Fibroblast of pulmonary artery (primary cell): ENCODE measurements around the gene EMP1.

Source experiments
- DNase-seq: peaks from one replicate; pipeline ENCODE4 v3.0.0-alpha.2; 2010; ENCODE audit warnings: low read depth
- H3K4me3 ChIP-seq: replicated peaks from 2 replicates; pipeline ENCODE4 v1.5.1; 2011; ENCODE audit warnings: low read depth, mild to moderate bottlenecking, control low read depth, low read length, moderate library complexity
- TF ChIP-seq, protein P1 (sequence below): IDR thresholded peaks from 2 replicates; pipeline ENCODE4 v1.5.1; 2011; ENCODE audit warnings: mild to moderate bottlenecking, control low read depth, low read length, inconsistent platforms; ENCODE audit errors: missing control alignments

The EMP1 gene

GRCh38 chr12:13200841-13201240 is 4.3 kb downstream of the EMP1 start:
- TF ChIP-seq, protein P1, sequence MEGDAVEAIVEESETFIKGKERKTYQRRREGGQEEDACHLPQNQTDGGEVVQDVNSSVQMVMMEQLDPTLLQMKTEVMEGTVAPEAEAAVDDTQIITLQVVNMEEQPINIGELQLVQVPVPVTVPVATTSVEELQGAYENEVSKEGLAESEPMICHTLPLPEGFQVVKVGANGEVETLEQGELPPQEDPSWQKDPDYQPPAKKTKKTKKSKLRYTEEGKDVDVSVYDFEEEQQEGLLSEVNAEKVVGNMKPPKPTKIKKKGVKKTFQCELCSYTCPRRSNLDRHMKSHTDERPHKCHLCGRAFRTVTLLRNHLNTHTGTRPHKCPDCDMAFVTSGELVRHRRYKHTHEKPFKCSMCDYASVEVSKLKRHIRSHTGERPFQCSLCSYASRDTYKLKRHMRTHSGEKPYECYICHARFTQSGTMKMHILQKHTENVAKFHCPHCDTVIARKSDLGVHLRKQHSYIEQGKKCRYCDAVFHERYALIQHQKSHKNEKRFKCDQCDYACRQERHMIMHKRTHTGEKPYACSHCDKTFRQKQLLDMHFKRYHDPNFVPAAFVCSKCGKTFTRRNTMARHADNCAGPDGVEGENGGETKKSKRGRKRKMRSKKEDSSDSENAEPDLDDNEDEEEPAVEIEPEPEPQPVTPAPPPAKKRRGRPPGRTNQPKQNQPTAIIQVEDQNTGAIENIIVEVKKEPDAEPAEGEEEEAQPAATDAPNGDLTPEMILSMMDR: no peak
- H3K4me3 ChIP-seq: no peak overlapping the region
- no peak for DNase-seq

GRCh38 chr12:13203034-13203922 is 6.8 kb downstream of the EMP1 start:
- no peak overlapping the region for H3K4me3 ChIP-seq
- DNase-seq: peak; percentile 64
- TF ChIP-seq, protein P1: peak; percentile 27

GRCh38 chr12:13204428-13204827 is 7.9 kb downstream of the EMP1 start:
- no peak for DNase-seq
- no peak overlapping the region for H3K4me3 ChIP-seq

DNA sequence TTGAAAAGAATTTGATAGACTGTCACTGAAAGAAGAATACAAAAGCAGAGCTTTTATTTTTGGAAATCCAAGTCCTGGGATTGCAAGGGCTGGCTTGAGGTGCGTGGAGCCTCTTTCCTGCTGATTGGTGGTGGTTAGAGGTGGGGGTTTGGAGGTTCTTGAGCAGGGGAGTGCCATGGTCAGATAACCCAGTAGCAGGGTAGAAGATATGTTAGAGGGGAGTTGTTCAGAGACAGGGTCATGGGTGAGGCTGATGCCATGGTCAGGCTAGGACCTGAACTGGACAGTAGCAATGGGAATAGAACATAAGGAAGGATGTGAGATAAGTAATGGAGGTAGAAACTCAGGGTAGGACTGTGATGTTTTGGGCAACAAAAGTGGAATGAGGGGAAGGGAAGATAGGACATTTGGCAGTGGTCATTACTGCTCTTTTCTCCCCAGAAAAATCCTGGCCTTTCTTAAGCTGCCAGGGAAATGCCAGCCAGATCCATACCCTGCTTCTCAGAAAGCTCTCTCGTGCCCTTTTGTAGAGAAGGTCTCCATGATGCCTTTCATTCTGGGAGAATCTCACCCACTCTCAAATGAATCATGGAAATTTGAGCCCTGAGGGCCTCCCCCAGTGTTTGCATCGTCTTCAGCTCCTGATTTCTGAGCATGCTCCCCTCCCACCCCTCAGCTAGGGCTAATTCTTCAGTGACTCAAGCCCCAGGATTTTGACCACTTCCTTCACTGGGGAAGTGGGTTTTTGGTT is 9.5 kb downstream of the EMP1 start:
- no peak overlapping the region for H3K4me3 ChIP-seq
- TF ChIP-seq, protein P1: no peak
- peak; percentile 98 for DNase-seq

More at GRCh38 chr12:13204428-13204827, 7.9 kb downstream of the EMP1 start:
- TF ChIP-seq, protein P1: no peak

- TF ChIP-seq, protein P1: no peak
- DNase-seq: no peak
- peak overlapping the region; percentile 19 for H3K4me3 ChIP-seq
Measured at GRCh38 chr12:13206560-13206897, 10.0 kb downstream of the EMP1 start.

DNA sequence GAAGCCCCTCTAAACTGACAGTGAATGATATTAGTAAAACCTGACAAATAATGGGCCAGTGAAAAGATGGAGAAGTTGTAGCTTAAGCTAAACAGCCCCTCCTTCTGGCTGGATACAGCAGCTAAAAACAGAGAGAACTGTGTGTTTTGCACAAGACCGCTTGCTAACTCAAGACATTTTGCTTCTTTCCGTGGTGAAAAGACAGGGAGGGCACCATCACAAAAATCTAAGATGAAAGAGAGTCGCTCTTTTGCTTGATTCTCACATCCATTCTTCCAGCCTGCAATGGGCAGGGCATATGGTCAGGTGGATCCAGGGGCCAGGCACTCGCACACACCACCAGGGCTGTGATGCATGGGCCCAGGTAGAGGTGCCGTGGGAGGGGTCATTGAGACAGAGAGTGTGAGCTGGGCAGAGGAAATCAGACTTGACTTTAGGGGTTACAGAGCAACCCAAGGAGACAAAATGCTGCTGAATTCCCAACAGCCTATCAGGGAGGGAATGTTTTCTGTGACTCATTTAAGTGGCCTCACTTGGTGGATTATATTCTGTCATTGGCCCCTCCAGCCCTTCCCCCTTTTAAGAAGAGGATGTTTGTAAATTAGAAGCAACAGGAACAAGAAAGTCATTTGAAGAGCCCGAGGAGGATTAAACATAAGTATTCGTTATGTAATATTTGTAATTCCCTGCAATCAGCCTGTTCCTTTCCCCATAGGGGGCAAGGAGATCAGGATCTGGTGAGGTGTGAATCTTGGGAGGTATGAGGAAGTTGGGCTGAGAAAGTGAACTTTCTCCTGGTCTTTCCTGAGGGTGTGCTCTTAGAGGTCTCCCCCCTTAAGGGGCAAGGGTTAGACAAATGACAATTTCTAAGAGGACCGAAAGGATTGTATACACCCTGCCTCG is 12.3 kb downstream of the EMP1 start:
- TF ChIP-seq, protein P1: peak; percentile 61
- H3K4me3 ChIP-seq: no peak overlapping the region
- DNase-seq: peak; percentile 67
